OCI-LY7 (cell line): ENCODE measurements around the gene TDRD12. TPM values are rescaled to one million over a fixed set of nuclear protein-coding genes. Genes with fewer than 3 reads are reported as not detected.

ENCODE experiments used
- BruUV-seq: library from RNA; stranded (reverse); fragments of 400-500 nt; replicated peaks from 2 replicates; lab custom pipeline; 2021; lab: Mats Ljungman, UMichigan
- CTCF ChIA-PET: fragments of 300-600 bp; sonication (Branson Sonifier 250); formaldehyde crosslinking; loops from one replicate; lab custom pipeline; 2022; ENCODE audit warnings: antibody characterized with exemption; ENCODE audit not compliant: unreplicated experiment; lab: Charles Lee
- POLR2A ChIA-PET: fragments of 300-600 bp; sonication (Branson Sonifier 250); formaldehyde crosslinking; loops from one replicate; lab custom pipeline; 2022; ENCODE audit warnings: antibody characterized with exemption; lab: Charles Lee
- DNase-seq: peaks from one replicate; pipeline ENCODE4 v3.0.0-alpha.2; 2015; ENCODE audit warnings: low spot score
- H2AFZ ChIP-seq: fragments of 200-600 bp; sonication (generic), shearing (Covaris generic); 2 replicates; pipeline ENCODE4 v1.6.1; 2014; ENCODE audit warnings: mild to moderate bottlenecking, antibody characterized with exemption, low read length, moderate library complexity
- H3K27ac ChIP-seq: fragments of 200-600 bp; sonication (generic); 2 replicates; pipeline ENCODE4 v1.5.1; 2014; ENCODE audit warnings: mixed run types, low read depth, mild to moderate bottlenecking, moderate library complexity, low read length, inconsistent platforms; ENCODE audit not compliant: poor library complexity, severe bottlenecking
- H3K36me3 ChIP-seq: fragments of 200-600 bp; sonication (generic); 2 replicates; pipeline ENCODE4 v1.6.1; 2014; ENCODE audit warnings: mild to moderate bottlenecking, antibody characterized with exemption, low read length, moderate library complexity, mixed read lengths; ENCODE audit not compliant: insufficient read depth
- H3K4me1 ChIP-seq: fragments of 200-600 bp; sonication (generic); 2 replicates; pipeline ENCODE4 v1.5.1; 2014; ENCODE audit warnings: mild to moderate bottlenecking, low read length; ENCODE audit not compliant: insufficient read depth, poor library complexity, severe bottlenecking
- H3K4me2 ChIP-seq: fragments of 200-600 bp; sonication (generic); 2 replicates; pipeline ENCODE4 v1.6.1; 2014; ENCODE audit warnings: mild to moderate bottlenecking, low read length
- H3K4me3 ChIP-seq: fragments of 200-600 bp; sonication (generic); 2 replicates; pipeline ENCODE4 v1.5.1; 2014; ENCODE audit warnings: mild to moderate bottlenecking, low read depth, low read length; ENCODE audit not compliant: poor library complexity, severe bottlenecking
- H3K79me2 ChIP-seq: fragments of 200-600 bp; sonication (generic); 2 replicates; pipeline ENCODE4 v1.6.1; 2016; ENCODE audit warnings: low read depth, mild to moderate bottlenecking, low read length, moderate library complexity, mixed read lengths; ENCODE audit not compliant: insufficient read depth
- H3K9me2 ChIP-seq: fragments of 200-600 bp; sonication (generic); 2 replicates; pipeline ENCODE4 v1.6.1; 2016; ENCODE audit warnings: mild to moderate bottlenecking, low read length, mixed read lengths; ENCODE audit not compliant: insufficient read depth
- H3K9me3 ChIP-seq: fragments of 200-600 bp; sonication (generic); 2 replicates; pipeline ENCODE4 v1.6.1; 2014; ENCODE audit warnings: mild to moderate bottlenecking, mixed run types, low read length, mixed read lengths
- H4K20me1 ChIP-seq: fragments of 200-600 bp; sonication (generic); 2 replicates; pipeline ENCODE4 v1.6.1; 2014; ENCODE audit warnings: mild to moderate bottlenecking, antibody characterized with exemption, low read length, moderate library complexity, mixed read lengths; ENCODE audit not compliant: insufficient read depth
- EZH2phosphoT487 ChIP-seq: fragments of 200-600 bp; sonication (generic); IDR thresholded peaks from 2 replicates; pipeline ENCODE4 v1.6.1; 2018; ENCODE audit warnings: low read depth, borderline replicate concordance, mild to moderate bottlenecking, mixed run types, antibody characterized with exemption, low read length, moderate library complexity, mixed read lengths
- intact Hi-C: fragments of 100-400 bp; cut with micrococcal nuclease; formaldehyde crosslinking; loops from one replicate; pipeline ENCODE4 v1.10.0; 2022; ENCODE audit not compliant: unreplicated experiment
- total RNA-seq, 2 experiments: library from RNA; depleted of rRNA in 1 of 2; stranded (reverse); fragments of >200 nt in 1 of 2; shearing (Covaris generic) in 1 of 2; gene quantifications; 2 replicates each; pipeline ENCODE4 v1.2.3, GENCODE V29; 2014 to 2022
- TF ChIP-seq, protein P1 (sequence below): fragments of 200-600 bp; sonication (generic); conservative IDR thresholded peaks from 2 replicates; pipeline ENCODE4 v1.5.1; 2014; ENCODE audit warnings: mild to moderate bottlenecking, antibody characterized with exemption, low read length, moderate library complexity, mixed read lengths

The TDRD12 gene
- total RNA-seq, 2 experiments from 2014 or later = not detected

- H3K4me1 ChIP-seq = no peaks in the 10 kb centered on the region
- no peak for DNase-seq
- no peaks in the 10 kb centered on the region for H3K9me3 ChIP-seq
- H4K20me1 ChIP-seq = no peaks in the 10 kb centered on the region
- H3K9me2 ChIP-seq = no peaks in the 10 kb centered on the region
- no peak overlapping the region for H2AFZ ChIP-seq
- ChIA-PET CTCF (no interaction called here), POLR2A (no interaction called here)
- H3K4me2 ChIP-seq = no peak overlapping the region
- no peak overlapping the region for H3K27ac ChIP-seq
- no peaks in the 10 kb centered on the region for H3K79me2 ChIP-seq
- TF ChIP-seq EZH2phosphoT487 = no peak
- TF ChIP-seq, protein P1, sequence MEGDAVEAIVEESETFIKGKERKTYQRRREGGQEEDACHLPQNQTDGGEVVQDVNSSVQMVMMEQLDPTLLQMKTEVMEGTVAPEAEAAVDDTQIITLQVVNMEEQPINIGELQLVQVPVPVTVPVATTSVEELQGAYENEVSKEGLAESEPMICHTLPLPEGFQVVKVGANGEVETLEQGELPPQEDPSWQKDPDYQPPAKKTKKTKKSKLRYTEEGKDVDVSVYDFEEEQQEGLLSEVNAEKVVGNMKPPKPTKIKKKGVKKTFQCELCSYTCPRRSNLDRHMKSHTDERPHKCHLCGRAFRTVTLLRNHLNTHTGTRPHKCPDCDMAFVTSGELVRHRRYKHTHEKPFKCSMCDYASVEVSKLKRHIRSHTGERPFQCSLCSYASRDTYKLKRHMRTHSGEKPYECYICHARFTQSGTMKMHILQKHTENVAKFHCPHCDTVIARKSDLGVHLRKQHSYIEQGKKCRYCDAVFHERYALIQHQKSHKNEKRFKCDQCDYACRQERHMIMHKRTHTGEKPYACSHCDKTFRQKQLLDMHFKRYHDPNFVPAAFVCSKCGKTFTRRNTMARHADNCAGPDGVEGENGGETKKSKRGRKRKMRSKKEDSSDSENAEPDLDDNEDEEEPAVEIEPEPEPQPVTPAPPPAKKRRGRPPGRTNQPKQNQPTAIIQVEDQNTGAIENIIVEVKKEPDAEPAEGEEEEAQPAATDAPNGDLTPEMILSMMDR = no peak
- H3K4me3 ChIP-seq = no peak overlapping the region
- intact Hi-C loops = no loop called here
- BruUV-seq = no TSS peak
- H3K36me3 ChIP-seq = no peaks in the 10 kb centered on the region
Measured at GRCh38 chr19:32824916-32825608, 105.5 kb downstream of the TDRD12 start.

GRCh38 chr19:32828139-32828538, 108.6 kb downstream of the TDRD12 start:
- intact Hi-C loops = no loop called here
- no peaks in the 10 kb centered on the region for H3K36me3 ChIP-seq
- H3K4me1 ChIP-seq = no peaks in the 10 kb centered on the region
- H4K20me1 ChIP-seq = no peaks in the 10 kb centered on the region
- H3K4me2 ChIP-seq = no peak overlapping the region
- H3K9me2 ChIP-seq = no peaks in the 10 kb centered on the region
- DNase-seq = no peak
- H3K9me3 ChIP-seq = no peaks in the 10 kb centered on the region
- no TSS peak for BruUV-seq
- CTCF ChIA-PET = no interaction called here
- H3K4me3 ChIP-seq = no peak overlapping the region
- no peaks in the 10 kb centered on the region for H3K79me2 ChIP-seq
- no peak for TF ChIP-seq EZH2phosphoT487
- TF ChIP-seq, protein P1 = no peak
- no peak overlapping the region for H2AFZ ChIP-seq
- POLR2A ChIA-PET = no interaction called here
- H3K27ac ChIP-seq = no peak overlapping the region

DNA sequence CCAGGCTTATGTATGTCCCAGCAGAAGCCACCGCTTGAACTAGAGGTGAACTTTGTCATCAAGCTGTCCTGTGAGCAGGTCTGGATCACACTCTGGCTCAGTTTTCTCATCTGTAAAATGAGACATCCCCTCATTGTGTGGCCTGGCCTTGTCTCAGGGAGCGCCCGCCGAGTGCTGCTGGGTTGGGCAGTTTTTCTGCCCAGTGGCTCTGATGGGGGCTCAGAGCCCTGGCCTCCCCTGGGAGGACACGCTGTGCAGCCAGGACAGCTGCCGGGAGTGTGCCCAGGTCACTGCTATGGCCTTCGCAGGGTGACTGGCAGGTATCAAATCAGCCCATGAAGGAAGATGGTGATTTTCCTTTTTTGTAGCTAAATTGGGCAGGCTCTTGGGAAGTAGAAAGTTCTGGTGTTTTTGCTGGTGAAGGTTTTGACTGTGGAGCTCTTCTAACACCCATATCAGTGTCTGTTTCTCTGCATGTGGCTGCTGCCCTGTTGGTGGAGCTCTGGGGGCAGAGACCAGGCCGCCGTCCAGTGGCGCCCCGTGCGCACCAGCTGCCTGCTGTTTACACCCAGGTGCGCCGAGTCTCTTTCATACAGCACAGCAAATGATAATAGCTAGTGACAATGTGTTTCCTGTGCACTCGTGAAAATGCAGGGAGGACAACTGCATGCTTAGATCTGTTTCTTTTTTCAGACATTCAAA, 109.2 kb downstream of the TDRD12 start:
- Histone ChIP-seq H3K9me3 (no peaks in the 10 kb centered on the region), H3K4me2 (no peak overlapping the region), H3K9me2 (no peaks in the 10 kb centered on the region), H2AFZ (no peak overlapping the region), H4K20me1 (no peaks in the 10 kb centered on the region), H3K79me2 (no peaks in the 10 kb centered on the region), H3K4me3 (no peak overlapping the region), H3K4me1 (no peaks in the 10 kb centered on the region), H3K27ac (no peak overlapping the region), H3K36me3 (no peaks in the 10 kb centered on the region)
- DNase-seq = no peak
- BruUV-seq = no TSS peak
- POLR2A ChIA-PET = no interaction called here
- CTCF ChIA-PET = no interaction called here
- intact Hi-C loops = no loop called here
- no peak for TF ChIP-seq EZH2phosphoT487
- TF ChIP-seq, protein P1 = no peak
